GM12878 (cell line): ENCODE data around the gene XPC. TPM values are rescaled to one million over a fixed set of nuclear protein-coding genes. Genes with fewer than 3 reads are reported as not detected.

Experiments used
- ATAC-seq: fragments of 200-7000 bp; cut with Tn5 transposase; 3 replicates; pipeline ENCODE4 v1.9.1; 2020; ENCODE audit warnings: mild to moderate bottlenecking, moderate library complexity
- BruUV-seq: library from RNA; stranded (reverse); fragments of 400-500 nt; replicated peaks from 2 replicates; lab custom pipeline; 2021; lab: Mats Ljungman, UMichigan
- CTCF ChIA-PET: fragments of 300-600 bp; sonication (Branson Sonifier 250); formaldehyde crosslinking; extraction: SDS; loops from one replicate; lab custom pipeline; 2021; ENCODE audit warnings: inconsistent platforms; lab: Yijun Ruan, JAX
- POLR2A ChIA-PET: fragments of 350-600 bp; formaldehyde crosslinking; extraction: SDS; loops from one replicate; lab custom pipeline; 2021; ENCODE audit warnings: inconsistent platforms; lab: Charles Lee
- RAD21 ChIA-PET: fragments of 300-600 bp; sonication (Branson Sonifier 250); formaldehyde crosslinking; loops from one replicate; lab custom pipeline; 2023; ENCODE audit warnings: antibody characterized with exemption; ENCODE audit not compliant: unreplicated experiment; lab: Charles Lee
- SMC1A ChIA-PET: fragments of 300-600 bp; sonication (Branson Sonifier 250); formaldehyde crosslinking; loops from one replicate; lab custom pipeline; 2023; ENCODE audit not compliant: unreplicated experiment, uncharacterized antibody; lab: Charles Lee
- DNase-seq: peaks from one replicate; pipeline ENCODE4 v3.0.0-alpha.2; 2011; ENCODE audit warnings: low read depth, low spot score
- FAIRE-seq: peaks from 3 replicates; lab custom pipeline; 2011; peaks lifted over from hg19 to GRCh38; lab: Jason Lieb, UNC
- H2AFZ ChIP-seq: 2 replicates; pipeline ENCODE4 v1.6.0; 2011; ENCODE audit warnings: low read depth, low read length, control low read depth; ENCODE audit not compliant: control insufficient read depth
- H3K27ac ChIP-seq: 2 replicates; pipeline ENCODE4 v1.5.1; 2011; ENCODE audit warnings: control low read depth; ENCODE audit not compliant: control insufficient read depth, insufficient read depth
- H3K27me3 ChIP-seq, 2 experiments: replicated peaks in 1 of 2; 2 replicates each; pipeline versions ENCODE4 v1.6.0 to v1.6.1; 2011; ENCODE audit warnings: low read length in 1 of 2; ENCODE audit not compliant: control insufficient read depth in 2 of 2, insufficient read depth in 2 of 2
- H3K36me3 ChIP-seq, 2 experiments: 2 replicates each; pipeline ENCODE4 v1.5.1; 2011; ENCODE audit warnings: low read length in 1 of 2; ENCODE audit not compliant: control insufficient read depth in 2 of 2, insufficient read depth in 2 of 2
- H3K4me1 ChIP-seq: 2 replicates; pipeline ENCODE4 v1.6.1; 2011; ENCODE audit warnings: mild to moderate bottlenecking, low read length, moderate library complexity, mixed read lengths; ENCODE audit not compliant: control insufficient read depth, insufficient read depth
- H3K4me2 ChIP-seq: 2 replicates; pipeline ENCODE4 v1.6.0; 2011; ENCODE audit warnings: control low read depth; ENCODE audit not compliant: control insufficient read depth, insufficient read depth
- H3K4me3 ChIP-seq: fragments of 200-600 bp; sonication (generic); 2 replicates; pipeline ENCODE4 v1.5.1; 2016
- H3K79me2 ChIP-seq: 2 replicates; pipeline ENCODE4 v1.6.0; 2011; ENCODE audit warnings: low read length; ENCODE audit not compliant: control insufficient read depth, insufficient read depth
- H3K9ac ChIP-seq: 2 replicates; pipeline ENCODE4 v1.8.0; 2011; ENCODE audit warnings: low read length, control low read depth, mixed read lengths; ENCODE audit not compliant: control insufficient read depth, insufficient read depth
- H3K9me3 ChIP-seq: replicated peaks from 3 replicates; pipeline ENCODE4 v1.5.1; 2011; ENCODE audit warnings: mild to moderate bottlenecking, low read length; ENCODE audit not compliant: control insufficient read depth, insufficient read depth
- H4K20me1 ChIP-seq: 2 replicates; pipeline ENCODE4 v1.6.0; 2011; ENCODE audit not compliant: control insufficient read depth, insufficient read depth
- BCL11A ChIP-seq: IDR thresholded peaks from 2 replicates; pipeline ENCODE4 v1.6.1; 2011; ENCODE audit warnings: low read depth, low read length
- E2F8 ChIP-seq: fragments of 450-650 bp; IDR thresholded peaks from 2 replicates; pipeline ENCODE4 v1.6.1; 2018; ENCODE audit warnings: mild to moderate bottlenecking, low read depth, moderate library complexity; ENCODE audit not compliant: partially characterized antibody
- EGR1 ChIP-seq, 2 experiments: IDR thresholded peaks; 1 replicate in 1 of 2; 2 replicates in 1 of 2; pipeline ENCODE4 v1.6.1; 2011 to 2012; ENCODE audit warnings: low read depth in 2 of 2, low read length in 2 of 2, borderline replicate concordance in 1 of 2, mild to moderate bottlenecking in 1 of 2, moderate library complexity in 1 of 2
- MAX ChIP-seq: IDR thresholded peaks from 2 replicates; pipeline ENCODE4 v1.6.1; 2012; ENCODE audit warnings: low read depth, low read length, improper control_type of control experiment
- PML ChIP-seq: IDR thresholded peaks from 2 replicates; pipeline ENCODE4 v1.6.1; 2012; ENCODE audit warnings: low read length, inconsistent platforms
- REST ChIP-seq: IDR thresholded peaks from 2 replicates; pipeline ENCODE4 v1.6.1; 2012; ENCODE audit warnings: mild to moderate bottlenecking, low read depth, low read length
- SPI1 ChIP-seq: IDR thresholded peaks from 2 replicates; pipeline ENCODE4 v1.6.1; 2011; ENCODE audit warnings: low read depth, mild to moderate bottlenecking, low read length, moderate library complexity, borderline replicate concordance; ENCODE audit not compliant: insufficient read depth
- SREBF1 ChIP-seq: IDR thresholded peaks from 2 replicates; pipeline ENCODE4 v1.6.1; 2012; ENCODE audit warnings: mild to moderate bottlenecking, low read length
- WGBS: methylation state at CpG from one replicate; pipeline ENCODE4 v1.1.6; 2016; ENCODE audit warnings: low lambda C conversion rate; ENCODE audit not compliant: insufficient replicate concordance, insufficient coverage; ENCODE audit errors: missing lambda C conversion rate; 5-methylcytosine and 5-hydroxymethylcytosine counted together
- in situ Hi-C: fragments of 300-500 bp; cut with MboI; formaldehyde crosslinking; loops from 9 replicates; pipeline ENCODE4 v1.14.3; 2018; ENCODE audit warnings: mixed read lengths
- intact Hi-C: fragments of 100-400 bp; cut with micrococcal nuclease; formaldehyde crosslinking; loops from one replicate; pipeline ENCODE4 v1.14.2; 2022; ENCODE audit not compliant: unreplicated experiment
- polyA plus RNA-seq, 11 experiments: library from polyadenylated mRNA; depleted of rRNA in 4 of 11; unstranded in 6 of 11; stranded (reverse) in 5 of 11; fragments of >200 nt; fragmentation: Nextera tagmentation in 4 of 11; fragmentation: Illumina TruSeq in 1 of 11; extraction: Ambion mirVana in 4 of 11; extraction: Trizol in 1 of 11; gene quantifications; 1 replicate in 1 of 11; 2 replicates in 10 of 11; pipeline versions ENCODE4 v1.2.1 to v1.2.3, GENCODE V29; 2011 to 2016; ENCODE audit warnings: inconsistent platforms in 2 of 11, missing spikeins in 2 of 11, low read depth in 1 of 11
- total RNA-seq, 4 experiments: library from RNA; depleted of rRNA in 3 of 4; stranded (reverse); fragments of >200 nt in 3 of 4; fragmentation: Illumina TruSeq in 1 of 4; extraction: Trizol in 1 of 4; gene quantifications; 2 replicates each; pipeline versions ENCODE4 v1.2.1 to v1.2.3, GENCODE V29; 2013 to 2021

The XPC gene
- total and polyA plus RNA-seq, 10 of the 15 experiments (the other 5 are each of a cell fraction or from before 2014, with no cell fraction given), result 4.0 to 48.3 (median 29.8) TPM

- TF ChIP-seq SREBF1 (no peak), SPI1 (no peak), E2F8 (no peak), BCL11A (no peak), PML (no peak), MAX (no peak), REST (no peak), EGR1 (IDR thresholded peaks at IDR 0.05; ENCODE audit: borderline replicate concordance in 1 of 2, low read depth in 2 of 2, low read length in 2 of 2) (no peak)
- Histone ChIP-seq H3K4me3 (peak overlapping the region; percentile 93; the same call in 1 of the 2 replicates), H3K79me2 (peaks cover 53% of the 10 kb centered on the region), H3K4me2 (peak overlapping the region; percentile 95), H3K4me1 (peaks cover 8% of the 10 kb centered on the region), H3K36me3 (peaks cover 7 to 27% of the 10 kb centered on the region in 2 experiments), H4K20me1 (no peaks in the 10 kb centered on the region), H2AFZ (no peak overlapping the region), H3K9me3 (no peaks in the 10 kb centered on the region), H3K27me3 (no peaks in the 10 kb centered on the region), H3K27ac (no peak overlapping the region), H3K9ac (no peak overlapping the region)
- ChIA-PET RAD21 (interaction anchor here (0.8 kb wide), 1 partner anchor 230 kb away, joined by 3 read pairs; no protein-coding TSS in a partner anchor), SMC1A (interaction anchor here (1.2 kb wide), 1 partner anchor 17 kb away, joined by 3 read pairs; no protein-coding TSS in a partner anchor), CTCF (interaction anchor here (2.1 to 3.0 kb wide), 3 partner anchors 49 to 230 kb away, joined by 7 to 9 read pairs (median 9); partner anchors contain the start of genes LSM3 and XPC), POLR2A (interaction anchor here (1.3 to 3.6 kb wide), 2 partner anchors 52 kb away, joined by 4 to 42 read pairs; partner anchors contain the start of genes LSM3 and XPC)
- no TSS peak for BruUV-seq
- 96% methylated on average over 5 of the region's 5 CpGs for WGBS
- in situ Hi-C loops, result no loop called here
- intact Hi-C loops, result no loop called here
- ATAC-seq (no peak), DNase-seq (no peak), FAIRE-seq (no peak)
Measured at GRCh38 chr3:14126887-14127505, 51.4 kb downstream of the XPC start.
